ENCODE data around the gene ZNF823. TPM values are rescaled to one million over a fixed set of nuclear protein-coding genes. Genes with fewer than 3 reads are reported as not detected.

ZNF823 gene
- total and polyA plus RNA-seq, 2 of the 13 experiments (the other 11 are each of a cell fraction or from before 2014, with no cell fraction given) = 5.7 to 11.7 TPM

GRCh38 chr19:11738746-11739620 is at the start of gene ZNF823 (continued):
- TF ChIP-seq ZNF747 (CRISPR knock-in tag; IDR thresholded peaks at IDR 0.05; ENCODE audit: borderline replicate concordance) = no peak; the same call in 1 of the 2 replicates
- TF ChIP-seq ETV6 (CRISPR knock-in tag; conservative IDR thresholded peaks at IDR 0.05) = no peak
- TF ChIP-seq ZNF598 (CRISPR knock-in tag; IDR thresholded peaks at IDR 0.05; ENCODE audit: borderline replicate concordance) = no peak; the same call in 1 of the 2 replicates
- peak; percentile 51; the same call in 1 of the 2 replicates for TF ChIP-seq ZNF639 (CRISPR knock-in tag; conservative IDR thresholded peaks at IDR 0.05)
- no peak for TF ChIP-seq MYC (CRISPR knock-in tag; IDR thresholded peaks at IDR 0.05; ENCODE audit: borderline replicate concordance)
- TF ChIP-seq ZNF567 (CRISPR knock-in tag; IDR thresholded peaks at IDR 0.05; ENCODE audit: borderline replicate concordance) = no peak
- no peak for TF ChIP-seq KLF13 (CRISPR knock-in tag; IDR thresholded peaks at IDR 0.05)
- no peak for TF ChIP-seq KDM6A (CRISPR knock-in tag; IDR thresholded peaks at IDR 0.05; ENCODE audit: low read depth)
- no peak for TF ChIP-seq PITX1 (CRISPR knock-in tag; IDR thresholded peaks at IDR 0.05)
- TF ChIP-seq TFE3 (CRISPR knock-in tag; IDR thresholded peaks at IDR 0.05) = peak; percentile 46; the same call in 1 of the 2 replicates
- TF ChIP-seq NR2F6 (IDR thresholded peaks at IDR 0.05) = peak; percentile 56; the same call in 1 of the 2 replicates
- TF ChIP-seq NR2F6 (CRISPR knock-in tag; IDR thresholded peaks at IDR 0.05) = peak; percentile 72
- peak; percentile 53; the same call in 1 of the 2 replicates for TF ChIP-seq TFDP1 (CRISPR knock-in tag; IDR thresholded peaks at IDR 0.05; ENCODE audit: borderline replicate concordance)
- TF ChIP-seq RFX1 (IDR thresholded peaks at IDR 0.05) = no peak
- TF ChIP-seq TBX2 (CRISPR knock-in tag; IDR thresholded peaks at IDR 0.05; ENCODE audit: borderline replicate concordance) = peak; percentile 81
- no peak for TF ChIP-seq DMTF1 (CRISPR knock-in tag; IDR thresholded peaks at IDR 0.05)
- TF ChIP-seq IKZF4 (CRISPR knock-in tag; IDR thresholded peaks at IDR 0.05; ENCODE audit: borderline replicate concordance, low read depth, not compliant biosample characterization) = no peak
- TF ChIP-seq ATAD3A (CRISPR knock-in tag; IDR thresholded peaks at IDR 0.05) = no peak
- TF ChIP-seq HMGXB4 (CRISPR knock-in tag; IDR thresholded peaks at IDR 0.05; ENCODE audit: borderline replicate concordance in 1 of 2, low read depth in 1 of 2) = peak; percentile 54 to 67
